OCI-LY1 (cell line): ENCODE measurements around the gene SNX2.
"Not testable (repeated sequence)": the region's sequence is repeated elsewhere in the genome, so short reads cannot be mapped to it uniquely, and the experiment has no call there.

Experiments used
- H2AFZ ChIP-seq: fragments of 200-600 bp; sonication (generic), shearing (Covaris generic); 2 replicates; pipeline ENCODE4 v1.6.0; 2014; ENCODE audit warnings: antibody characterized with exemption, mild to moderate bottlenecking, low read length
- H3F3A ChIP-seq: fragments of 200-600 bp; sonication (generic), shearing (Covaris generic); 2 replicates; pipeline ENCODE4 v1.6.0; 2014; ENCODE audit warnings: mild to moderate bottlenecking, antibody characterized with exemption, low read length, moderate library complexity; ENCODE audit not compliant: insufficient read depth
- H3K27ac ChIP-seq: fragments of 200-600 bp; sonication (generic); 2 replicates; pipeline ENCODE4 v1.5.1; 2014; ENCODE audit warnings: low read length, mixed run types, mild to moderate bottlenecking, low read depth; ENCODE audit not compliant: poor library complexity, severe bottlenecking
- H3K27me3 ChIP-seq: fragments of 200-600 bp; sonication (generic); 2 replicates; pipeline ENCODE4 v1.6.0; 2014; ENCODE audit warnings: antibody characterized with exemption, mild to moderate bottlenecking, low read length, moderate library complexity; ENCODE audit not compliant: insufficient read depth
- H3K36me3 ChIP-seq: fragments of 200-600 bp; sonication (generic); 2 replicates; pipeline ENCODE4 v1.6.1; 2014; ENCODE audit warnings: mild to moderate bottlenecking, antibody characterized with exemption, low read length, moderate library complexity, mixed read lengths; ENCODE audit not compliant: insufficient read depth
- H3K4me1 ChIP-seq: fragments of 200-600 bp; sonication (generic); 2 replicates; pipeline ENCODE4 v1.5.1; 2014; ENCODE audit warnings: mild to moderate bottlenecking, low read length, moderate library complexity; ENCODE audit not compliant: insufficient read depth, severe bottlenecking
- H3K4me2 ChIP-seq: fragments of 200-600 bp; sonication (generic), shearing (Covaris generic); 2 replicates; pipeline ENCODE4 v1.6.1; 2014; ENCODE audit warnings: low read length
- H3K4me3 ChIP-seq: fragments of 200-600 bp; sonication (generic); 2 replicates; pipeline ENCODE4 v1.5.1; 2014; ENCODE audit warnings: low read length, low read depth, mild to moderate bottlenecking, mixed read lengths; ENCODE audit not compliant: poor library complexity, severe bottlenecking
- H3K79me2 ChIP-seq: fragments of 200-600 bp; shearing (Covaris generic); 2 replicates; pipeline ENCODE4 v1.6.1; 2016; ENCODE audit warnings: mixed run types, low read length, mixed read lengths; ENCODE audit not compliant: insufficient read depth
- H3K9ac ChIP-seq: fragments of 200-600 bp; sonication (generic), shearing (Covaris generic); 2 replicates; pipeline ENCODE4 v1.6.1; 2014; ENCODE audit warnings: mild to moderate bottlenecking, low read length, mixed read lengths
- H3K9me2 ChIP-seq: fragments of 200-600 bp; sonication (generic), shearing (Covaris generic); 2 replicates; pipeline ENCODE4 v1.6.1; 2014; ENCODE audit warnings: low read depth, mild to moderate bottlenecking, low read length, mixed read lengths
- H3K9me3 ChIP-seq: fragments of 200-600 bp; shearing (Covaris generic); 2 replicates; pipeline ENCODE4 v1.6.1; 2014; ENCODE audit warnings: low read length, mixed read lengths
- H4K20me1 ChIP-seq: fragments of 200-600 bp; sonication (generic), shearing (Covaris generic); 2 replicates; pipeline ENCODE4 v1.6.0; 2016; ENCODE audit warnings: mild to moderate bottlenecking, low read length; ENCODE audit not compliant: insufficient read depth
- CTCF ChIP-seq: fragments of 200-600 bp; sonication (generic), shearing (Covaris generic); IDR thresholded peaks from 2 replicates; pipeline ENCODE4 v1.5.1; 2017; ENCODE audit warnings: mild to moderate bottlenecking, antibody characterized with exemption, low read length, moderate library complexity, mixed read lengths
- EZH2 ChIP-seq: fragments of 200-600 bp; sonication (generic), shearing (Covaris generic); IDR thresholded peaks from 2 replicates; pipeline ENCODE4 v1.8.0; 2017; ENCODE audit warnings: borderline replicate concordance, mixed run types, mild to moderate bottlenecking, antibody characterized with exemption, low read length, moderate library complexity, mixed read lengths

The SNX2 gene

GRCh38 chr5:122760236-122760635 is 14.6 kb upstream of the SNX2 start:
- Histone ChIP-seq H3K4me3 (no peak overlapping the region), H3K4me2 (no peak overlapping the region), H3K9ac (no peak overlapping the region), H3K27me3 (no peaks in the 10 kb centered on the region), H3K9me2 (no peaks in the 10 kb centered on the region), H3K27ac (no peak overlapping the region), H4K20me1 (no peaks in the 10 kb centered on the region), H3K9me3 (no peaks in the 10 kb centered on the region), H3F3A (no peaks in the 10 kb centered on the region; the same call in 1 of the 2 replicates), H3K79me2 (no peaks in the 10 kb centered on the region), H2AFZ (no peak overlapping the region), H3K4me1 (no peaks in the 10 kb centered on the region), H3K36me3 (no peaks in the 10 kb centered on the region)
- TF ChIP-seq CTCF (no peak), EZH2 (no peak)

GRCh38 chr5:122761115-122761514 is 13.8 kb upstream of the SNX2 start:
- Histone ChIP-seq H4K20me1 (no peaks in the 10 kb centered on the region), H3K36me3 (no peaks in the 10 kb centered on the region), H3K79me2 (no peaks in the 10 kb centered on the region), H3K9ac (no peak overlapping the region), H3K27me3 (no peaks in the 10 kb centered on the region), H3K4me2 (no peak overlapping the region), H2AFZ (no peak overlapping the region), H3K9me3 (no peaks in the 10 kb centered on the region), H3F3A (no peaks in the 10 kb centered on the region), H3K27ac (no peak overlapping the region), H3K4me3 (no peak overlapping the region), H3K9me2 (no peaks in the 10 kb centered on the region), H3K4me1 (no peaks in the 10 kb centered on the region)
- TF ChIP-seq EZH2 (no peak), CTCF (no peak)

GRCh38 chr5:122761896-122762295 is 13.0 kb upstream of the SNX2 start:
- not testable (repeated sequence) for H3K36me3 ChIP-seq, H3K4me1 ChIP-seq, H4K20me1 ChIP-seq, H3K9me3 ChIP-seq, H3F3A ChIP-seq, H3K27ac ChIP-seq, H3K4me3 ChIP-seq, H2AFZ ChIP-seq, H3K27me3 ChIP-seq, H3K9me2 ChIP-seq, H3K4me2 ChIP-seq, H3K9ac ChIP-seq, H3K79me2 ChIP-seq

GRCh38 chr5:122766130-122766529 is 8.8 kb upstream of the SNX2 start:
- Histone ChIP-seq H3K4me3 (no peak overlapping the region), H3K9ac (no peak overlapping the region), H3K4me2 (no peak overlapping the region), H3F3A (no peaks in the 10 kb centered on the region), H2AFZ (no peak overlapping the region), H3K27me3 (no peaks in the 10 kb centered on the region), H3K9me2 (no peaks in the 10 kb centered on the region), H3K4me1 (no peaks in the 10 kb centered on the region), H3K27ac (no peak overlapping the region), H3K9me3 (no peaks in the 10 kb centered on the region), H3K36me3 (no peaks in the 10 kb centered on the region), H3K79me2 (no peaks in the 10 kb centered on the region), H4K20me1 (no peaks in the 10 kb centered on the region)
- TF ChIP-seq CTCF (no peak), EZH2 (no peak)
